Glomerular endothelial cell (primary cell): Measurements from ENCODE around the gene PSKH1. TPM values are rescaled to one million over a fixed set of nuclear protein-coding genes. Genes with fewer than 3 reads are reported as not detected.
"Not testable (repeated sequence)": the region's sequence is repeated elsewhere in the genome, so short reads cannot be mapped to it uniquely, and the experiment has no call there.

ENCODE experiments used
- DNase-seq: peaks from one replicate; pipeline ENCODE4 v3.0.0-alpha.2; 2011; ENCODE audit warnings: low read depth, low spot score; ENCODE audit errors: extremely low read depth
- total RNA-seq: library from RNA; depleted of rRNA; stranded (reverse); fragments of >200 nt; gene quantifications from 2 replicates; pipeline ENCODE4 v1.2.3, GENCODE V29; 2015

Gene PSKH1
- total RNA-seq, 1 donor from 2014 or later: 36.7 TPM

- DNase-seq: no peak
Observed at GRCh38 chr16:67885545-67885944, 7.5 kb upstream of the PSKH1 start.

DNA sequence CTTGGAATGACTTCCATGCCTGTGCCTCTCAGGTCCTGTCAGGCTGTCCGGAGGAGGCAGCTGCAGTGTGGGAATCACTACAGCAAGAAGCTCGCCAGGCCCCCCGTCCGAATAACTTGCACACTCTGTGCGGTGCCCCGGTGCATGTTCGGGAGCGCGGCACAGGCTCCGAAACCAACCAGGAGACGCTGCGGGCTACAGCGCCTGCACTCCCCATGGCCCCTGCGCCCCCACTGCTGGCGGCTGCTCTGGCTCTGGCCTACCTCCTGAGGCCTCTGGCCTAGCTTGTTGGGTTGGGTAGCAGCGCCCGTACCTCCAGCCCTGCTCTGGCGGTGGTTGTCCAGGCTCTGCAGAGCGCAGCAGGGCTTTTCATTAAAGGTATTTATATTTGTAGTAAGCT lies 7.1 kb upstream of the PSKH1 start:
- no peak for DNase-seq

GRCh38 chr16:67886387-67886786 lies 6.7 kb upstream of the PSKH1 start:
- no peak for DNase-seq

DNA sequence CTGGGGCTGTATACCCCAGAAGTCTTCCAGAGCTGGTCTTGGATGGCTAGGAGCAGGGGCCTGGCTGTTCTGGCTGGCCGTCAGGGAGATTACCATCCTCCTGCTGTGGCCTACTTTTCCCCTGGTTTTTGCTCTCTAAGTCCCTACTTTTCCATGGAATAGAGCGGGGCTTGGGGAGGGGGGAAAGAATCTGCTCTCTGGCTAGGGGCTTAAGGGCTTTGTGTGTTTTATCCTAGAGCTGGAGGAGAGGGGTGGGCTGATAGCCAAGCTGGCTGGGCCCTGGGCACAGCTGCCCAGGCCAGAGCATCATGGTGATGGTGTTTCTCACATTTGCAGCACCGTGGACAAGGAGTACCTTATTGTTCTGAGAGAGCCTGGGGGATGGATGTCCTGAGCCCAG lies 4.7 kb upstream of the PSKH1 start:
- DNase-seq: no peak

DNA sequence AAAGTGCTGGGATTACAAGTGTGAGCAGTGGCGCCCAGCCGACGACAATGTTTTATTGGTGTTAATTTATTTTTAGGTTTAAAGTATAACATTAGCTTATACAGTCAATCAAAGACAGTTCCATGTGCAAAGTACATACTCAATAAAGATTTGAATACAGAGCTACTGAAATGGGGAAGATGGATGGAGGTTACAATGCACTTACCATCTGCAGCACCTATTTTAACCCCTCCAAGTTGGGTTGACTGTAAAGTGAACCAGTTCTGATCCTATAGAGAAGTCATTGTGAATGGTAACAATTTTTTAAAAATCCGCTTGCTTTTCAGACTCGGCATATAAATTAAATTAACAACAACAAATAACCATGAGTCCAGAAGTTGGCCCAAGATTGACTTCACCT lies 679 bp upstream of the PSKH1 start:
- no peak for DNase-seq

DNA sequence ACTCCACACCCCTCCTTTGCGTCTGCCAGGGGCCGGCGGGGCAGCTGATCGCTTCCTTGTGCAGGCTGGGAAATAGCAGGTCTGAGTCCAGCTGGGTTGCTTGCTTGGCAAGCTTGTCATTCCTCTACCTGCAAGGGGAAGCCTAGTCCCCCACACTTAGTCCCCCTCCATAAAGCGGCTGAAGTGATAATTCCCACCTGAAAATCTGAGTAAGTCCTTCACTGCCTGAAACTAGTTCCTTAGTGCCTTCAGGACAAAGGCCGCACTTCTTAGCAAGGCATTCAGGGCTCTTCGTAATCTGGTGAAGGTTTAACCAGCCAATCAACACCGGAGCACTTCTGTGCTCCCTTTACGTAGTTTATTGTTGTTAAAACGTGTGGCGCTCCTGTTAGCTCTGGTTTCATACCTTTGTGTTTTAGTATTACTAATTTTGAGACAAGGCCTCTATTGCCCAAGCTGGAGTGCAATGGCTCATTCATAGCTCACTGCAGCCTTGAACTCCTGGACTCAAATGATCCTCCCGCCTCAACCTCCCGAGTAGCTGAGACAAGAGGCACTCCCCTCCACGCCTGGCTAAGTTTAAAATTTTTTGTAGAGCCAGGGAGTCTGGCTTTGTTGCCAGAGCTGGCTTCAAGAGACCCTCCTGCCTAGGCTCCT lies 817 bp downstream of the PSKH1 start:
- no peak for DNase-seq

GRCh38 chr16:67897231-67897630 lies 4.2 kb downstream of the PSKH1 start:
- no peak for DNase-seq

- no peak for DNase-seq
Observed at GRCh38 chr16:67901734-67902133, 8.7 kb downstream of the PSKH1 start.

GRCh38 chr16:67902831-67903230 lies 9.8 kb downstream of the PSKH1 start:
- DNase-seq: peak; percentile 80

DNA sequence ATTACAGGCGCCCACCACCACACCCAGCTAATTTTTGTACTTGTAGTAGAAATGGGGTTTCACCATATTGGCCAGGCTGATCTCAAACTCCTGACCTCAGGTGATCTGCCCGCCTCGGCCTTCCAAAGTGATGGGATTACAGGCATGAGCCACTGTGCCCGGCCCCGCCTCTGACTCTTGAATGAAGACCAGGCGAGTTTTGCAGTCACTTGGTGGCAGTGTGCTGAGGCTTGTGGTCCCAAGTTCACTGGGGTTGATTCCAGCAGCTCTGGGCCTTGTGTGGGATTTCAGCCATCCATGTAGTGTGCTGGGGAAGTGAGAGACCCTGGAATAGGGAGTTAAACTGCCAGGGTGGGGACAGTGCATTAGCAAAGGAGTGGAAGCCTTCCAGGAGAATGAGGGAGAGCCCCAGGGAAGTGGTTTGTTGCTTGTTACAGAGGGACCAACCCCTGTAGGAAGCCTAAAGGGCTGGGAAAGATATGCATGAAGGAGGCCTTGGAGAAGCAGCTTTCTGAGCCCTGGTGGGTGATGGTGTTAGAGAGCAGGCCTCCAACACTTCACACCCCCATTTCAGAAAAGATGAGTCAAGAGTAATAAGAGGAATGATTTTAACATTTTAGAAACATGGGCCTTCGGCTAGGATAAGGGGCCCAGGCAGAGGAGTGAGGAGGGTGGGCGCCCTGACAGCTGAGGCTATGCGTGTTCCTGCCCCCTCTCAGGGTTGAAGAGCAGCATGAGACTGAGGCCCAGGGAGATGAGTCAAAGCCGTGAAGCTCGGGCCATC lies 14.5 kb downstream of the PSKH1 start:
- DNase-seq: no peak

GRCh38 chr16:67909056-67909742 lies 16.1 kb downstream of the PSKH1 start:
- DNase-seq: no peak

- no peak for DNase-seq
Observed at GRCh38 chr16:67910158-67910557, 17.1 kb downstream of the PSKH1 start.

- no peak for DNase-seq
Observed at GRCh38 chr16:67914758-67915495, 21.9 kb downstream of the PSKH1 start.

DNA sequence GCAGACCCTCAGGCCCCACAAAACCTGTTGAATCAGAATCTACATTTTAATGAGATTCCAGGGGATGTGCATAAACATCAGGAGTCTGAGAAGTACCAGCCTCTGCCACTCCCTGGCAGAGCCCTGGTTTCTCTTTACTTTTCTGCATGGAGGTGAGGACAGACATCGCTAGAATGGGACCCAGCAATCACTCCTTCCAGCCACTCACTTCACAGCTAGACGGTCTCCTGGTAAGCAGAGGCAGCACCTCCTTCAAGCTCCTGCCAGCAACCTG lies 22.4 kb downstream of the PSKH1 start:
- DNase-seq: not testable (repeated sequence)

DNA sequence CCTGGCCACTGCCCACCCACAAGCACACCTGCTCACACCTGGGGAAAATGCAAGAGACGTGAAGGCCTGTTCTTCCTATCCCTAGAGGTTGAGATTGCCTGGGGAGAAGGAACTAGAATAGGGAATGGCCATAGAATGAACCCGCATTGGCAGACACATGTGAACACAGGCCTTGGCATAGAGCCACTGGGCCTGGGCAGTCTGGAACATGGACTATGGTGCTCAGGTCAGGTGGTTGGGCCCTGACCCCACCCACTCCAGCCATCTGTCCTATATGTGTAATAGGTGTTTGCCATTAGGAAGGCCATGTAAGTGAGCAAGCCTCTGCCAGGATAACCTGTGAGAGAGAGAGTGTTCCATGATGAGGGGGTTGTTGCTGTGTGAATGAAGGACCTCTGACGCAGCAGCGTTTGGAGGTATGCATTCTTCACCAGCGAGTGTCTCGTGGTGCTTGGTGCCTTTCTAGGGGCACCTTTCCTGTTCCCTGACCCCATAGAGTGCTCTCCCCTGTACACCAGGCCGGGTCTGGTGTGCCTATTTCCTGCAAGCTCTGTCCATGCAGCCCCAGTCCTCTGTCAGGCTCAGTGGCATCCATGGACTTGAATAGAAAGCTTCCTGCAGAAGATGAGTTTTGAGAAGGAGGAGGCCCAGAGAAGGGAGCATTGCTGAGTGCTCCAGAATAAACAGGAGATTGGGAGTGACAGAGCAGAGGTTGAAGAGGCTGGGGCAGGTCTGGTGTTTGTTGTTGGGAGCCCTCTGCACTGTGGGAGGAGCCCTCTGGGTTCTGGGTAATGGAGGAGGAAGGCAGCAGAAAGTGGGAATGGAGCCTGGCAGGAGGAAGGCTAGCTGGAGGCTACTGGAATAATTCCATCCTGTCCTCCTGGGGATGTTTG lies 23.0 kb downstream of the PSKH1 start:
- DNase-seq: no peak

DNA sequence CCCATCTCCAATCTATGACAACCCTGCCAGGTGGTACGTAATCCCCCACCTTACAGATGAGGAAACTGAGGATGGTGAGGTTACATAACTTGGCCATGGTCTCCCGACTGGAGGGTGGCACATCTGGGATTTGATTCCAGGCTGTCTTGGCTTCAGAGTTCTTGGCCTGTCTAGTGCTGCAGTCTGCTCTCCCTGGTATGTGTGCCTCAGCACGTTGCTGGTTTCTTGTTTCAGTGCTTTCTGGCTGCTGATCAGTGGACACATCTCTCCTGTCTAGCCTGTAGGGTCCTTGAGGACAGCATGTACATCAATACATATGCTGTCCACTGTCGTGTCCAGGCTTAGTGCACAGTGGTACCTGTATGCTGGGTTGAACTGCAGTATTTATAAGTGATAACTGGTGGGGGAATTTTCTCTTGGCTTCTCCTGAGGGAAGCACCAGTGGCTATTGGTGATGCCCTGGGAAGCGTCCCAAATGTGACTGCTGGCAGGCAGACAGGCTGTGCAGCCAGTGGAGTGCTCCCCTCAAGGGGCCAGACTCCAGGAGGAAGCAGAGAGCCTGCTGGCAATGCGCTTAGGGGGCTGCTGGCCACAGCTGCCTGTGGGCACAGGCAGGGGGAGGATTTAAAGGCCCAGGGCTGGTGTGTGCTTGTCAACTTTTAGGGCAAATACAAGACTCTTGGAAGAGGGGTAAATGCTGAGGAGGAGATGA lies 24.2 kb downstream of the PSKH1 start:
- no peak for DNase-seq

- DNase-seq: no peak
Observed at GRCh38 chr16:67917852-67918236, 24.8 kb downstream of the PSKH1 start.

DNA sequence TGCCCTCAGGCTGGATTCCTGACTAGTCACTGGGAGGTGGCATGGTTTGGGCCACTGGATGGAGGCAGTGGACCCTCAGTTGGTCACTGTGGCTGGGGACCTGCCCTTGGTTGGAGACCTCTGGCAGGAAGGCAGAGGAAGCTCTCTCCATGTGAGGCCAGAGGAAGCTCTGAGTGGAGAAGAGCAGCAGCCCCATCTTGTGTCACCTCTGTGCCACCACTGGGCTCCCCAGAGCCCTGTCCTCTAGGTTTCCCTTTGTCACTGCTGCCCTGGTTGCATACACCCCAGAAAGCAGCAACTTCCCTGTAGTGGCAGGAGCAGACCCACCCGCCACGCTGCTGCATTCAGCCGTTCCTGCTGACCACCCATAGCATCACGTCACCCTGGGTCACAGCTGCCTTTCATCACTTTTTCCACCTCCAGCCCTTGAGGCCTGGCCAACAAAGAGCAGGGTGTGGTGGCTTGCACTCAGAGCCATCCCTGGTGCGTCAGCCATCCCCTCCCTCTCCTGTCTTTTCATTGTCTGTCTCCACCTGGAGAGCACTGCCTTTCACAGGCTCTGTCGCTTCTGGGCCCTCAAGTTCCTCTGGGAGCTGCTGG lies 26.7 kb downstream of the PSKH1 start:
- DNase-seq: no peak

DNA sequence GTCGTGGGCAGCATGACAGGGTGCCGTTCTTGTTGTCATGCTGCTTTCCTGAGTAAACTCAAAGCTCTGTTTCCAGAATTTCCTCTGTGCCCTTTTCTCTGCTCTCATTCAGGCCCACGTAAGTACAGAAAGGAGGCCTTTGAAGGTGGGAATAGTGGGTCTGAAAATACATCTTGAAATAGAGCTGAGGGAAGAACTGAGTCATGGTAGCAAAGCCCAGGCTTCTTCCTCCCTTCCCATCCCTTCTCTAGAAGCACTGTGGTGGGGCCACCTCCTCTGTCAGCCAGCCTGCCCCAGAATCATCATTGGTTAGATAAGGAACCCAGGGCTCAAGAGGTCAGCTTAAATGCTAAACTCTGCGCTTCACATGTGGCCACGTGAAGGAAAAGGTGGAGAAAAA lies 29.2 kb downstream of the PSKH1 start:
- no peak for DNase-seq
